Measurements from ENCODE around the gene MYL4. TPM values are rescaled to one million over a fixed set of nuclear protein-coding genes. Genes with fewer than 3 reads are reported as not detected.
A peak's percentile ranks its signal among the peaks of the same experiment; 100 is the strongest.

The MYL4 gene
- total RNA-seq, 2 experiments from 2014 or later, result not detected

GRCh38 chr17:47200325-47200664 is 8.9 kb upstream of the MYL4 start:
- Mint-ChIP-seq H3K9me3 (no peaks in the 10 kb centered on the region), H3K36me3 (ENCODE audit: low read depth) (no peaks in the 10 kb centered on the region), H3K27ac (peak overlapping the region; percentile 82), H3K4me1 (peaks cover 35% of the 10 kb centered on the region), H3K27me3 (peaks cover 4% of the 10 kb centered on the region), H3K4me3 (no peak overlapping the region)
- ChIA-PET CTCF (interaction anchor here (1.5 to 1.9 kb wide), 3 partner anchors 9 to 15 kb away, joined by 4 to 7 read pairs (median 4); partner anchors contain the start of gene CDC27), POLR2A (no interaction called here)
- DNase-seq, result no peak

- H3K4me1 Mint-ChIP-seq, result peaks cover 44% of the 10 kb centered on the region
- CTCF ChIA-PET, result interaction anchor here (0.6 to 1.9 kb wide), 5 partner anchors 10 to 28 kb away, joined by 3 to 7 read pairs (median 4); partner anchors contain the start of gene CDC27
- no peaks in the 10 kb centered on the region for H3K9me3 Mint-ChIP-seq
- H3K4me3 Mint-ChIP-seq, result no peak overlapping the region
- no peak overlapping the region for H3K27ac Mint-ChIP-seq
- no peak for DNase-seq
- no peaks in the 10 kb centered on the region for H3K36me3 Mint-ChIP-seq (ENCODE audit: low read depth)
- POLR2A ChIA-PET, result no interaction called here
- peaks cover 4% of the 10 kb centered on the region for H3K27me3 Mint-ChIP-seq
These were observed 8.0 kb upstream of the MYL4 start for GRCh38 chr17:47201166-47201565.

- no peaks in the 10 kb centered on the region for H3K9me3 Mint-ChIP-seq
- DNase-seq, result peak; percentile 63
- H3K4me3 Mint-ChIP-seq, result peak overlapping the region; percentile 52
- peak overlapping the region; percentile 94 for H3K27ac Mint-ChIP-seq
- no peaks in the 10 kb centered on the region for H3K36me3 Mint-ChIP-seq (ENCODE audit: low read depth)
- ChIA-PET CTCF (interaction anchor here (1.0 to 1.3 kb wide), 4 partner anchors 9 to 43 kb away, joined by 3 to 6 read pairs (median 4); partner anchors contain the start of gene CDC27), POLR2A (no interaction called here)
- H3K4me1 Mint-ChIP-seq, result peaks cover 60% of the 10 kb centered on the region
- no peaks in the 10 kb centered on the region for H3K27me3 Mint-ChIP-seq
These were observed 5.0 kb upstream of the MYL4 start for GRCh38 chr17:47203984-47204721.

DNA sequence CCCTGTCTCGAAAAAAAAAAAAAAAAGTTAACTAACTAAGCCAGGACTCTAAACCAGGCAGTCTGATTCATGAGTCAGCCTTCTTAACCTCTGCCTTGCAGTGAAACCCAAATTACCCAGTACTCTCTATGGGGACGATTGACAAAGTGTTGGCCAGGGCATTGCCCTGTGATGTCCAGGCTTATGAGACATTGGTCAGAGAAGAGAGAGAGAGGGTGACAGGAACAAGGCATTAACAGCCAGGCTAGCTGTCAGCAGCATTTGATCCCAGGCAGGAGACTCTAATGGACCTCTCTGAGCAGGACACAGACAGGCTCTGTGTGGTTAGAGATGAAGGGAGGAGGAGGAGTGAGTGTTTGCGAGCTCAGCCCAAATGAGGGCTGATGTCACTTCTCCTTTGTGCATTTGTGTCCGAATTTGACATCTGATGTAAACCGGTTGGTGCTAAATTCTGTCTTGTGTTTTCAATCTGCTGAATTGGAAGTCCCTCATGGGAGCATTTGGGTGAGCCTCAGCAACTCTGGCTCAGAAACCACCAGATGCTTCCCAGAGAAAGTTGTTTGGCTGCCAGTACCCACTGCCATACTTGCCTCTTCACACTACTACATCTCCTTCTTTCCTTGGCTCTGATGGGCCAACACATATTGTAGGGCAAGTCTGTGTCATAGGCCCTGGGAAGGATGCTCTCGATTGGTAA is 4.3 kb upstream of the MYL4 start:
- H3K4me3 Mint-ChIP-seq, result peak overlapping the region; percentile 52
- H3K36me3 Mint-ChIP-seq (ENCODE audit: low read depth), result no peaks in the 10 kb centered on the region
- peak; percentile 49 for DNase-seq
- no peaks in the 10 kb centered on the region for H3K27me3 Mint-ChIP-seq
- peaks cover 57% of the 10 kb centered on the region for H3K4me1 Mint-ChIP-seq
- H3K27ac Mint-ChIP-seq, result peak overlapping the region; percentile 94
- ChIA-PET POLR2A (no interaction called here), CTCF (interaction anchor here (0.6 to 1.3 kb wide), 2 partner anchors 16 to 90 kb away, joined by 3 read pairs; no protein-coding TSS in a partner anchor)
- H3K9me3 Mint-ChIP-seq, result no peaks in the 10 kb centered on the region

GRCh38 chr17:47205419-47205963 is 3.7 kb upstream of the MYL4 start:
- Mint-ChIP-seq H3K9me3 (no peaks in the 10 kb centered on the region), H3K27ac (peak overlapping the region; percentile 94), H3K4me3 (peak overlapping the region; percentile 52), H3K36me3 (ENCODE audit: low read depth) (no peaks in the 10 kb centered on the region), H3K27me3 (no peaks in the 10 kb centered on the region), H3K4me1 (peaks cover 51% of the 10 kb centered on the region)
- CTCF ChIA-PET, result interaction anchor here (0.6 to 1.3 kb wide), 3 partner anchors 15 to 377 kb away, joined by 3 read pairs; no protein-coding TSS in a partner anchor
- POLR2A ChIA-PET, result no interaction called here
- peak; percentile 85 for DNase-seq

DNA sequence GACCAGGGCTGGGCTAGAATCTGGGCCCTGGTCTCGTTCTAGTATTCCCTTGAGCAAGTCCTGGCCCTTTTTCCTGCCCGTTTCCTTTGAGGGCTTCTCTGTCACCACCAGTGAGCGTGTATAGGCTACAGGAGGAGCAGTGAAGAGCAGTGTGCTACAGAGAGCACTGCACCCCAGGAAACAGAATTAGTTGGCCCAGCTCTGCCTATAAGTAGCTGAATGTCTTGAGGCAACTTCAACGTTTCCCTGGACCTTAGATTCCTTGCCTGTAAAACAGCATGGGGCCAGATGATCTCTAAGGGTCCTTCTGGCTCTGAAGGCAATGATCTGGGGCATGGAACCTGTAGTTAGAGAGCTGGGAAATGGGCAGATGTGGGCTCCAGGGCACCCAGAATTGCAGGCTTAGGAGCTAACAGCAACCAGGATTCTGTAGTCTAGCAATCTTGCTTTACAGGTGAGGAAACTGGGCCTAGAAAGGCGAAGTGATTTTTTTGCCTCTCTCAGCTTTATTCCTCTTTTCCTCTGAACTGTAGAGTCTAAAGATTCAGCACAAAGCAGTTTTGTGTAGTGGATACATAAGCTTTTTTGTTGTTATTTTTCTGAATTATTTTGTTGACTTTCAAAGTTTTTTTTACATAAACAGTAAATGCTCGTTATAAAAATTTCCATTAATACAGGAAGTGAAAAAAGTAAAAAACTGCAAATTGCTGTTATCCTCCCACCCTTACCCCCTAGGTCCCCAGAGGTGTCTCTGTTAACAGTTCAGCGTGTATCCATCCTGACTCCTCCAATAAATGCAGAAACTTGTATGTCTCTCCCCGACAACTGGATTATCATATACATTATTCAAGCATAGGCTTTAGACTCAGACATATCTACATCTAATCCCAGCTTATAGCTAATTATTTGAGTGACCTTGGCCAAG is 1.7 kb upstream of the MYL4 start:
- H3K4me3 Mint-ChIP-seq, result no peak overlapping the region
- peak overlapping the region; percentile 34 for H3K27ac Mint-ChIP-seq
- H3K36me3 Mint-ChIP-seq (ENCODE audit: low read depth), result no peaks in the 10 kb centered on the region
- ChIA-PET CTCF (interaction anchor here (0.5 to 5.3 kb wide), 6 partner anchors 8 to 79 kb away, joined by 3 to 30 read pairs (median 4); no protein-coding TSS in a partner anchor), POLR2A (interaction anchor here (0.7 kb wide), 1 partner anchor 13 kb away, joined by 6 read pairs; no protein-coding TSS in a partner anchor)
- peaks cover 7% of the 10 kb centered on the region for H3K27me3 Mint-ChIP-seq
- peaks cover 47% of the 10 kb centered on the region for H3K4me1 Mint-ChIP-seq
- no peak for DNase-seq
- no peaks in the 10 kb centered on the region for H3K9me3 Mint-ChIP-seq

GRCh38 chr17:47209499-47209898 is 351 bp downstream of the MYL4 start:
- peaks cover 33% of the 10 kb centered on the region for H3K4me1 Mint-ChIP-seq
- no peak overlapping the region for H3K4me3 Mint-ChIP-seq
- DNase-seq, result no peak
- POLR2A ChIA-PET, result no interaction called here
- H3K27me3 Mint-ChIP-seq, result peaks cover 14% of the 10 kb centered on the region
- CTCF ChIA-PET, result interaction anchor here (0.6 to 5.3 kb wide), 6 partner anchors 10 to 1971 kb away, joined by 3 to 30 read pairs (median 3); no protein-coding TSS in a partner anchor
- no peaks in the 10 kb centered on the region for H3K36me3 Mint-ChIP-seq (ENCODE audit: low read depth)
- H3K9me3 Mint-ChIP-seq, result no peaks in the 10 kb centered on the region
- H3K27ac Mint-ChIP-seq, result no peak overlapping the region

- no peak for DNase-seq
- peaks cover 30% of the 10 kb centered on the region for H3K4me1 Mint-ChIP-seq
- CTCF ChIA-PET, result interaction anchor here (0.6 to 5.3 kb wide), 7 partner anchors 10 to 1970 kb away, joined by 3 to 30 read pairs (median 3); no protein-coding TSS in a partner anchor
- no peak overlapping the region for H3K4me3 Mint-ChIP-seq
- no peaks in the 10 kb centered on the region for H3K36me3 Mint-ChIP-seq (ENCODE audit: low read depth)
- POLR2A ChIA-PET, result no interaction called here
- H3K27ac Mint-ChIP-seq, result no peak overlapping the region
- H3K27me3 Mint-ChIP-seq, result peaks cover 14% of the 10 kb centered on the region
- H3K9me3 Mint-ChIP-seq, result no peaks in the 10 kb centered on the region
These were observed 957 bp downstream of the MYL4 start for GRCh38 chr17:47210105-47210504.

- DNase-seq, result no peak
- H3K4me1 Mint-ChIP-seq, result peaks cover 26% of the 10 kb centered on the region
- ChIA-PET POLR2A (no interaction called here), CTCF (interaction anchor here (0.6 to 5.3 kb wide), 4 partner anchors 9 to 661 kb away, joined by 3 to 30 read pairs (median 4); no protein-coding TSS in a partner anchor)
- no peaks in the 10 kb centered on the region for H3K9me3 Mint-ChIP-seq
- H3K4me3 Mint-ChIP-seq, result no peak overlapping the region
- H3K27me3 Mint-ChIP-seq, result peaks cover 16% of the 10 kb centered on the region
- no peak overlapping the region for H3K27ac Mint-ChIP-seq
- no peaks in the 10 kb centered on the region for H3K36me3 Mint-ChIP-seq (ENCODE audit: low read depth)
These were observed 1.6 kb downstream of the MYL4 start for GRCh38 chr17:47210779-47211178.

DNA sequence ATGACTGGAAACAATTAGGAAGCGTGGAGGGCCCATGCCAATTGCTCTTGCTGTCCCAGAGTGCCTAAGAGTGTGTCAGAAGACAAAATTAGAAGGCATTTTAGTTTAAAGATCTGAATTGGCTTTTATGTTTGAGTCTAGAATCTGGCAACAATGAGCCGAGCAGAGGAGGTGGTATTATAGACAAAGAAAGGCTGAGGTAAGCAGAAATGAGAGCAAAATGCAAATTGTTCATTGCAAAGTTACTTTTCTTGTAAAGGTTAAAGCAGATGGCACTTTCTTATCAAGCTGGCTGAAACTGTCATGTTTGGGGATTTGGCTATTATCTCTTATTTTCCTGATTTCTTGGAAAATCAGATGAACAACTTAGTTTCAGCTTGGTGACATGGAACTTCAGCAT is 3.3 kb downstream of the MYL4 start:
- Mint-ChIP-seq H3K36me3 (ENCODE audit: low read depth) (no peaks in the 10 kb centered on the region), H3K27me3 (peaks cover 16% of the 10 kb centered on the region), H3K4me1 (peaks cover 22% of the 10 kb centered on the region), H3K4me3 (no peak overlapping the region), H3K9me3 (no peaks in the 10 kb centered on the region), H3K27ac (no peak overlapping the region)
- DNase-seq, result no peak
- POLR2A ChIA-PET, result no interaction called here
- CTCF ChIA-PET, result interaction anchor here (1.3 kb wide), 1 partner anchor 9 kb away, joined by 3 read pairs; no protein-coding TSS in a partner anchor

DNA sequence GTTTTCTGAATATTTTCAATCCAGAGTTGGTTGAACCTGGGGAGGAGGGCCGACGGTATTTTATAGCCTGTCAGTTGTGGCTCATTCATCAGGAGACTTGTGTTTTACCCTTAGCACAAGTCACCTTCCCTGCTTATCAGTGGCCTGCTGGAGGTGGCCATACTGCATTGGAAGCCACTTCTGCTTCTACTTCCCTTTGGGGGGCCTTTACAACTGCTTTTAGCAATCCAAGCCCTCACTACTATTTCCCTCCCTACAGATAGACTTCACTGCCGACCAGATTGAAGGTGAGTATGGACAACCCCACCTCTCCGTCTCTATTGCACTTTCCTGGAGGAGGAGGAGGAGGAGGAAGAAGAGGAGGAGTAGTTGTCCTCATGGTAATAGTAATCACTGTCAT is 4.4 kb downstream of the MYL4 start:
- H3K9me3 Mint-ChIP-seq, result no peaks in the 10 kb centered on the region
- H3K27ac Mint-ChIP-seq, result peak overlapping the region; percentile 5
- ChIA-PET POLR2A (no interaction called here), CTCF (no interaction called here)
- no peaks in the 10 kb centered on the region for H3K36me3 Mint-ChIP-seq (ENCODE audit: low read depth)
- peaks cover 26% of the 10 kb centered on the region for H3K4me1 Mint-ChIP-seq
- H3K4me3 Mint-ChIP-seq, result no peak overlapping the region
- DNase-seq, result no peak
- peaks cover 16% of the 10 kb centered on the region for H3K27me3 Mint-ChIP-seq

GRCh38 chr17:47214931-47215330 is 5.8 kb downstream of the MYL4 start:
- Mint-ChIP-seq H3K36me3 (ENCODE audit: low read depth) (no peaks in the 10 kb centered on the region), H3K4me3 (no peak overlapping the region), H3K9me3 (no peaks in the 10 kb centered on the region), H3K27ac (no peak overlapping the region), H3K4me1 (peaks cover 40% of the 10 kb centered on the region), H3K27me3 (peaks cover 16% of the 10 kb centered on the region)
- ChIA-PET CTCF (no interaction called here), POLR2A (no interaction called here)
- DNase-seq, result no peak

Measured in activated CD4-positive, alpha-beta T cell treated with anti-CD3 and anti-CD28 coated beads, Interleukin-2, amount 10 ng/mL, durations not matched to agents 7 days and 5 days (primary cell).